ENCODE results near the gene TTC28. TPM values are rescaled to one million over a fixed set of nuclear protein-coding genes. Genes with fewer than 3 reads are reported as not detected.

TTC28 gene
- total RNA-seq, 1 donor from 2014 or later, result 23.2 TPM

DNA sequence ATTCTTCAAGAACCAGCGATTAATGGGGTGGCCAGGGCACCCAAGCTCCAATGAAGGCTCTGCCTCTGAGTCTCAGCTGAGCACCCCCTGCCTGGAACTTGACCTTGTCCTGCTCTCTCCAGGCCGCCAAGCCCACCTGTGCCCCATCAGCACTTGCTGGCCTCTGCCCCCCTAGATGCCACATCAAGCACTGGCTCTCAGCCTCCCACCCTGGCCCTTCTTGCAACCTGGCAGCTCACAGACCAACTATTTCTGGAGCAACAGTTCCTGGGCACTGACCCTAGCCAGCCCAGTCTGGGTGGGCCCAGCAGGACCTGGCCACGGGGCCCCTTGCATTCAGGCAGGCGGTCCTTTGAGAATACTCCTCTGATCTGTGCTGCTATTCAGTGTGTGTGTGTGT lies 661.8 kb downstream of the TTC28 start:
- no peak overlapping the region for H3K9ac ChIP-seq (ENCODE audit: low read length)

DNA sequence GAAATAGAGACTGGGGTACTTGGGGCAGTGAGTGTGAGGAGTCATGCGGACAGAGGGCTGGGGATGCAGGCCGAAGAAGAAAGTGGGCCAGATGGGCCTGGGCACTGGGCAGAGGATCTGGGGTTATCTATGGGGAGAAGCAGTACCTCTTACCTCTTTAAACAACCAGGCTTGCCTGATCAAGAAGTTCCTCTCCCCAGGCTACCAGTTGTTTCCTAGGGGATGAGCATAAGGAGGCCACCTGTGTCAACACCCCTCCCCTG lies 662.2 kb downstream of the TTC28 start:
- H3K4me3 ChIP-seq (ENCODE audit: insufficient read depth, low read depth, low read length), result no peak overlapping the region
- H3K4me1 ChIP-seq (ENCODE audit: insufficient read depth, low read length), result peaks cover 4% of the 10 kb centered on the region
- no peaks in the 10 kb centered on the region for H3K27me3 ChIP-seq (ENCODE audit: insufficient read depth, low read length)
- no peak for DNase-seq (ENCODE audit: low read depth)
- no peak overlapping the region for H3K9ac ChIP-seq (ENCODE audit: low read length)
- H3K9me3 Mint-ChIP-seq (ENCODE audit: unreplicated experiment), result no peaks in the 10 kb centered on the region
- FAIRE-seq, result no peak
- H3K9me3 ChIP-seq (ENCODE audit: insufficient read depth, low read depth, low read length), result no peaks in the 10 kb centered on the region
- no peak overlapping the region for H3K27ac ChIP-seq (ENCODE audit: low read depth, low read length)
- H4K20me1 ChIP-seq (ENCODE audit: insufficient read depth, low read length), result no peaks in the 10 kb centered on the region
- TF ChIP-seq EZH2 (IDR thresholded peaks at IDR 0.05; ENCODE audit: insufficient read depth, low read length), result no peak
- TF ChIP-seq, protein P1, sequence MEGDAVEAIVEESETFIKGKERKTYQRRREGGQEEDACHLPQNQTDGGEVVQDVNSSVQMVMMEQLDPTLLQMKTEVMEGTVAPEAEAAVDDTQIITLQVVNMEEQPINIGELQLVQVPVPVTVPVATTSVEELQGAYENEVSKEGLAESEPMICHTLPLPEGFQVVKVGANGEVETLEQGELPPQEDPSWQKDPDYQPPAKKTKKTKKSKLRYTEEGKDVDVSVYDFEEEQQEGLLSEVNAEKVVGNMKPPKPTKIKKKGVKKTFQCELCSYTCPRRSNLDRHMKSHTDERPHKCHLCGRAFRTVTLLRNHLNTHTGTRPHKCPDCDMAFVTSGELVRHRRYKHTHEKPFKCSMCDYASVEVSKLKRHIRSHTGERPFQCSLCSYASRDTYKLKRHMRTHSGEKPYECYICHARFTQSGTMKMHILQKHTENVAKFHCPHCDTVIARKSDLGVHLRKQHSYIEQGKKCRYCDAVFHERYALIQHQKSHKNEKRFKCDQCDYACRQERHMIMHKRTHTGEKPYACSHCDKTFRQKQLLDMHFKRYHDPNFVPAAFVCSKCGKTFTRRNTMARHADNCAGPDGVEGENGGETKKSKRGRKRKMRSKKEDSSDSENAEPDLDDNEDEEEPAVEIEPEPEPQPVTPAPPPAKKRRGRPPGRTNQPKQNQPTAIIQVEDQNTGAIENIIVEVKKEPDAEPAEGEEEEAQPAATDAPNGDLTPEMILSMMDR (IDR thresholded peaks at IDR 0.05; ENCODE audit: insufficient read depth, low read depth, low read length), result no peak
- H3K27me3 Mint-ChIP-seq (ENCODE audit: low read depth, unreplicated experiment), result peaks cover 7% of the 10 kb centered on the region
- H3K4me3 Mint-ChIP-seq (ENCODE audit: unreplicated experiment), result no peak overlapping the region
- H3K36me3 Mint-ChIP-seq (ENCODE audit: low read depth, unreplicated experiment), result peaks cover 4% of the 10 kb centered on the region
- no peak overlapping the region for H2AFZ ChIP-seq (ENCODE audit: low read depth, low read length)
- H3K79me2 ChIP-seq (ENCODE audit: insufficient read depth, low read length), result no peaks in the 10 kb centered on the region
- H3K27ac Mint-ChIP-seq (ENCODE audit: unreplicated experiment), result no peak overlapping the region
- H3K36me3 ChIP-seq (ENCODE audit: insufficient read depth, low read length), result no peaks in the 10 kb centered on the region
- H3K4me2 ChIP-seq (ENCODE audit: low read length), result no peak overlapping the region
- peaks cover 16% of the 10 kb centered on the region for H3K4me1 Mint-ChIP-seq (ENCODE audit: low read depth, unreplicated experiment)

More for the DNA sequence above, 661.8 kb downstream of the TTC28 start:
- H2AFZ ChIP-seq (ENCODE audit: low read depth, low read length), result no peak overlapping the region
- no peak for TF ChIP-seq EZH2 (IDR thresholded peaks at IDR 0.05; ENCODE audit: insufficient read depth, low read length)
- TF ChIP-seq, protein P1 (IDR thresholded peaks at IDR 0.05; ENCODE audit: insufficient read depth, low read depth, low read length), result no peak
- H3K4me1 Mint-ChIP-seq (ENCODE audit: low read depth, unreplicated experiment), result peaks cover 16% of the 10 kb centered on the region
- peaks cover 7% of the 10 kb centered on the region for H3K27me3 Mint-ChIP-seq (ENCODE audit: low read depth, unreplicated experiment)
- peaks cover 4% of the 10 kb centered on the region for H3K36me3 Mint-ChIP-seq (ENCODE audit: low read depth, unreplicated experiment)
- H4K20me1 ChIP-seq (ENCODE audit: insufficient read depth, low read length), result no peaks in the 10 kb centered on the region
- H3K27ac Mint-ChIP-seq (ENCODE audit: unreplicated experiment), result no peak overlapping the region
- FAIRE-seq (no peak), DNase-seq (ENCODE audit: low read depth) (no peak)
- no peak overlapping the region for H3K4me2 ChIP-seq (ENCODE audit: low read length)
- H3K4me1 ChIP-seq (ENCODE audit: insufficient read depth, low read length), result peaks cover 4% of the 10 kb centered on the region
- H3K9me3 Mint-ChIP-seq (ENCODE audit: unreplicated experiment), result no peaks in the 10 kb centered on the region
- no peak overlapping the region for H3K4me3 ChIP-seq (ENCODE audit: insufficient read depth, low read depth, low read length)
- H3K79me2 ChIP-seq (ENCODE audit: insufficient read depth, low read length), result no peaks in the 10 kb centered on the region
- H3K4me3 Mint-ChIP-seq (ENCODE audit: unreplicated experiment), result no peak overlapping the region
- no peaks in the 10 kb centered on the region for H3K9me3 ChIP-seq (ENCODE audit: insufficient read depth, low read depth, low read length)
- H3K36me3 ChIP-seq (ENCODE audit: insufficient read depth, low read length), result no peaks in the 10 kb centered on the region
- H3K27me3 ChIP-seq (ENCODE audit: insufficient read depth, low read length), result no peaks in the 10 kb centered on the region
- H3K27ac ChIP-seq (ENCODE audit: low read depth, low read length), result no peak overlapping the region

DNA sequence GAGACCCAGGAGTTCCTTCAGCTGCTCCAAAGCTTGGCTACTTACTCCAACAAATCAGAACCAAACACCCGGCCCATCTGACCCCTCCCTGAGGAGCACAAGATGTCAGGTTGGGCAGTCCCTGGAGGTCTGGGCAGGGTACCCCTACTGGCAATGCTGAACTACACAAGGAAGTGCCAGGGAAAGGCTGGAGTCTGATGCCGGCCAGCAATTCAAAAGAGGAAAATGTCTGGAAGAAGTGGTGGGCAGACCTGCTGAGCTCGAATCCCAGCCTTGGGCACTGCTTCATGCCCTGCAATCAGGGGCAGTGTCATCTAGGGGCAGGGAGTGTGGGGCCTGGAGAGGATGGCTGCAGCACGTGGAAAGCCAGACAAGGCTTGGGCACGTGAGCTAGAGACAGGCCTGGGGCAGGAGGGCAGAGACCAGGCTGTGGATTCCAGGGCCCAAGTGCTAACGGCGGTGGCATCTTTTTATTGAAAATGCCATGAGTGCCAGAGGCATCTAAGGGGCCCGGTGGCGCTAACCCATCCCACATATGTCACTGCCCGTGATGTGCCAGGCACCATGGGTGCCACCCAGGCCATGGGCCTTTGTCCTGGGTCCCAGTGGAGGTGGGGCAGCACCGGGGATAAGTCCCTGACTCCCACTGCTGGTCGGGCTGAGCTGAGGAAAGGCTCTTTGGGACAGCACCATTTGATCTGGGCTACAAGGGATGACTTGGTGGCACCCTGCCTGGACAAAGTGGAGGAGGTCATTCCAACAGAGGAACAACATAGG lies 662.7 kb downstream of the TTC28 start:
- Mint-ChIP-seq H3K27me3 (ENCODE audit: low read depth, unreplicated experiment) (peaks cover 7% of the 10 kb centered on the region), H3K27ac (ENCODE audit: unreplicated experiment) (no peak overlapping the region), H3K36me3 (ENCODE audit: low read depth, unreplicated experiment) (peaks cover 4% of the 10 kb centered on the region), H3K4me3 (ENCODE audit: unreplicated experiment) (no peak overlapping the region), H3K4me1 (ENCODE audit: low read depth, unreplicated experiment) (peaks cover 16% of the 10 kb centered on the region), H3K9me3 (ENCODE audit: unreplicated experiment) (no peaks in the 10 kb centered on the region)
- Histone ChIP-seq H4K20me1 (ENCODE audit: insufficient read depth, low read length) (no peaks in the 10 kb centered on the region), H3K36me3 (ENCODE audit: insufficient read depth, low read length) (no peaks in the 10 kb centered on the region), H3K9me3 (ENCODE audit: insufficient read depth, low read depth, low read length) (no peaks in the 10 kb centered on the region), H3K4me2 (ENCODE audit: low read length) (no peak overlapping the region), H3K27ac (ENCODE audit: low read depth, low read length) (no peak overlapping the region), H3K9ac (ENCODE audit: low read length) (no peak overlapping the region), H3K27me3 (ENCODE audit: insufficient read depth, low read length) (no peaks in the 10 kb centered on the region), H3K4me1 (ENCODE audit: insufficient read depth, low read length) (peaks cover 4% of the 10 kb centered on the region), H2AFZ (ENCODE audit: low read depth, low read length) (no peak overlapping the region), H3K79me2 (ENCODE audit: insufficient read depth, low read length) (no peaks in the 10 kb centered on the region), H3K4me3 (ENCODE audit: insufficient read depth, low read depth, low read length) (no peak overlapping the region)
- DNase-seq (ENCODE audit: low read depth) (no peak), FAIRE-seq (no peak)
- TF ChIP-seq, protein P1 (IDR thresholded peaks at IDR 0.05; ENCODE audit: insufficient read depth, low read depth, low read length), result no peak
- no peak for TF ChIP-seq EZH2 (IDR thresholded peaks at IDR 0.05; ENCODE audit: insufficient read depth, low read length)
